Neuronal stem cell (in vitro differentiated cells): Measurements from ENCODE around the gene P2RX6. TPM values are rescaled to one million over a fixed set of nuclear protein-coding genes. Genes with fewer than 3 reads are reported as not detected.
A peak's percentile ranks its signal among the peaks of the same experiment; 100 is the strongest.

Experiments used
- DNase-seq: peaks from one replicate; pipeline ENCODE4 v3.0.0-alpha.2; 2013; ENCODE audit warnings: low spot score
- H2AFZ ChIP-seq: one replicate; pipeline ENCODE4 v1.6.1; 2013; ENCODE audit warnings: mild to moderate bottlenecking, low read length, inconsistent platforms
- H2AK5ac ChIP-seq: 2 replicates; pipeline ENCODE4 v1.6.1; 2013; ENCODE audit warnings: low read depth, mild to moderate bottlenecking, inconsistent platforms, low read length, moderate library complexity, mixed read lengths
- H2BK120ac ChIP-seq: 2 replicates; pipeline ENCODE4 v1.6.1; 2013; ENCODE audit warnings: low read depth, mild to moderate bottlenecking, inconsistent platforms, low read length, moderate library complexity, mixed read lengths
- H2BK12ac ChIP-seq: one replicate; pipeline ENCODE4 v1.6.1; 2013; ENCODE audit warnings: low read length, inconsistent platforms
- H2BK15ac ChIP-seq: 2 replicates; pipeline ENCODE4 v1.6.1; 2013; ENCODE audit warnings: mild to moderate bottlenecking, low read length, inconsistent platforms, mixed read lengths
- H2BK5ac ChIP-seq: one replicate; pipeline ENCODE4 v1.6.1; 2013; ENCODE audit warnings: inconsistent platforms, mild to moderate bottlenecking, low read length, moderate library complexity
- H3K14ac ChIP-seq: one replicate; pipeline ENCODE4 v1.6.1; 2013; ENCODE audit warnings: low read length, inconsistent platforms
- H3K18ac ChIP-seq: 2 replicates; pipeline ENCODE4 v1.6.1; 2013; ENCODE audit warnings: low read length, inconsistent platforms
- H3K23ac ChIP-seq: 2 replicates; pipeline ENCODE4 v1.6.1; 2013; ENCODE audit warnings: low read depth, mild to moderate bottlenecking, mixed read lengths, low read length, inconsistent platforms; ENCODE audit not compliant: poor library complexity
- H3K27ac ChIP-seq: replicated peaks from 3 replicates; pipeline ENCODE4 v1.5.1; 2013; ENCODE audit warnings: low read length, inconsistent platforms
- H3K27me3 ChIP-seq, 3 experiments: 2 replicates each; pipeline ENCODE4 v1.6.1; 2013; ENCODE audit warnings: low read length in 3 of 3, mild to moderate bottlenecking in 2 of 3, inconsistent platforms in 1 of 3, low read depth in 1 of 3, mixed read lengths in 1 of 3, moderate library complexity in 1 of 3; ENCODE audit not compliant: control insufficient read depth in 3 of 3, insufficient read depth in 3 of 3
- H3K36me3 ChIP-seq, 2 donors: replicated peaks in 1 of 2; 2 replicates each; pipeline ENCODE4 v1.6.1; 2013; ENCODE audit warnings: low read length in 2 of 2; ENCODE audit not compliant: control insufficient read depth in 2 of 2, insufficient read depth in 2 of 2
- H3K4ac ChIP-seq: 2 replicates; pipeline ENCODE4 v1.6.1; 2013; ENCODE audit warnings: inconsistent platforms, mild to moderate bottlenecking, low read length, moderate library complexity
- H3K4me1 ChIP-seq, 2 donors: 1 replicate in 1 of 2; 2 replicates in 1 of 2; pipeline ENCODE4 v1.6.1; 2013; ENCODE audit warnings: low read length in 2 of 2, low read depth in 1 of 2; ENCODE audit not compliant: control insufficient read depth in 2 of 2, insufficient read depth in 1 of 2
- H3K4me2 ChIP-seq: one replicate; pipeline ENCODE4 v1.6.1; 2013; ENCODE audit warnings: mild to moderate bottlenecking, low read length, inconsistent platforms; ENCODE audit not compliant: insufficient read depth, poor library complexity, severe bottlenecking
- H3K4me3 ChIP-seq, 2 donors: 2 replicates each; pipeline ENCODE4 v1.5.1; 2013; ENCODE audit warnings: low read length in 2 of 2, mild to moderate bottlenecking in 2 of 2, inconsistent platforms in 1 of 2, moderate library complexity in 1 of 2
- H3K79me1 ChIP-seq: one replicate; pipeline ENCODE4 v1.6.1; 2013; ENCODE audit warnings: low read depth, mild to moderate bottlenecking, inconsistent platforms, low read length, moderate library complexity
- H3K9ac ChIP-seq: one replicate; pipeline ENCODE4 v1.6.1; 2013; ENCODE audit warnings: mild to moderate bottlenecking, low read depth, low read length, inconsistent platforms; ENCODE audit not compliant: poor library complexity
- H3K9me3 ChIP-seq, 2 donors: replicated peaks in 1 of 2; 2 replicates each; pipeline versions ENCODE3 to v1.6.1; 2013; ENCODE audit warnings: low read length in 2 of 2, mild to moderate bottlenecking in 2 of 2, inconsistent platforms in 1 of 2, low read depth in 1 of 2, mixed read lengths in 1 of 2, moderate library complexity in 1 of 2; ENCODE audit not compliant: control insufficient read depth in 2 of 2, insufficient read depth in 1 of 2
- H4K8ac ChIP-seq: one replicate; pipeline ENCODE4 v1.6.1; 2013; ENCODE audit warnings: low read depth, mild to moderate bottlenecking, inconsistent platforms, low read length, moderate library complexity
- H4K91ac ChIP-seq: one replicate; pipeline ENCODE4 v1.6.1; 2013; ENCODE audit warnings: low read length, low read depth, mild to moderate bottlenecking, inconsistent platforms; ENCODE audit not compliant: poor library complexity
- WGBS, 2 donors: extraction: QIAGEN DNeasy Blood & Tissue Kit; methylation state at CpG; one replicate each; pipeline ENCODE4 v1.1.7; 2013; ENCODE audit warnings: missing lambda C conversion rate in 2 of 2, mixed read lengths in 1 of 2; ENCODE audit not compliant: insufficient read length in 2 of 2, insufficient replicate concordance in 1 of 2; ENCODE audit errors: extremely low coverage in 2 of 2; 5-methylcytosine and 5-hydroxymethylcytosine counted together
- polyA plus RNA-seq, 2 experiments: library from polyadenylated mRNA; stranded (reverse); fragments of 200-250 nt; gene quantifications; one replicate each; pipeline ENCODE4 v1.2.3, GENCODE V29; 2013

Gene P2RX6
- polyA plus RNA-seq (2013, experiment 1 of 2), result 0.43 TPM
- 0.53 TPM for polyA plus RNA-seq (2013, experiment 2 of 2)

DNA sequence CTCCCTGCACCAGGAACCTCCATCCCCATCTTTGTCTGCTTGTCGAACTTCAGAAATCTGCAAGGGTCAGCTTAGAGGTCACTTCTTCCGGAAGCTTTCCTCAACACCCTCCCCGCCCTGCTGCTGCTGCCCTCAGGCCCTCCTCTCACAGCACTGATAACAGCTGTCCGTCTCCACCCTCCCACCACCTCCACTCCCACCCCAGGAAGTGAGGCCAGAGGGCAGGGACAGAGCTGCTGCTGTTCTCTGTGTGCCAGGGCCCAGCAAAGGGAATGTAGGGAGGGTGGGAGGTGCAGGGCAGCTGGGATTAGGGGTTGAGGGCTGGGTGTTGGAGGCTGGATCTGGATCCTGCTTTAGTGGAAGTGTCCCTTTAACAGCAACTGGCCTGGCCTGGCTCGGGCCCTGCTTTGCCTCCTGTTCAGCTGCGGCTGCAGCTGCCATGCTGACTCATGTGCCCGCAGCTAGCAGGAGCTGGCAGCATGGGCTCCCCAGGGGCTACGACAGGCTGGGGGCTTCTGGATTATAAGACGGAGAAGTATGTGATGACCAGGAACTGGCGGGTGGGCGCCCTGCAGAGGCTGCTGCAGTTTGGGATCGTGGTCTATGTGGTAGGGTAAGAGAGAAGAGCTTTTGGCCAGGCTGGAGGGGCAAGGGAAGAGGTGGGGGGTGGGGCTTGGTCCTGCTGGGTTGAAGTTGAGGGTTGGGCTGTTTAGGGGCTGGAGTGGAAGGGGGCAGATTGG lies at the start of gene P2RX6:
TSS of gene P2RX6 (plus strand) at position 440 of the 740 bp plus-strand sequence. CDS start at position 450, 10 bp downstream.
- Histone ChIP-seq H2AFZ (peak within 1 kb of the TSS; percentile 97), H3K27ac (peak within 1 kb of the TSS; percentile 93), H3K4me3 (peak within 1 kb of the TSS; percentile 72 to 80), H3K23ac (peak within 1 kb of the TSS; percentile 97), H2BK15ac (peak within 1 kb of the TSS; percentile 76), H3K14ac (no peak within 1 kb of the TSS), H3K4me2 (peak within 1 kb of the TSS; percentile 67), H3K27me3 (peaks cover 0 to 2% (median 0%) of the 10 kb centered on the region in 3 experiments), H3K36me3 (no peaks in the 10 kb centered on the region), H3K79me1 (peaks cover 4% of the 10 kb centered on the region), H3K9ac (no peak within 1 kb of the TSS), H3K4me1 (peaks cover 16 to 23% of the 10 kb centered on the region in 2 donors), H2BK120ac (peak within 1 kb of the TSS; percentile 16), H3K18ac (peak within 1 kb of the TSS; percentile 90), H4K8ac (no peak within 1 kb of the TSS), H4K91ac (no peak within 1 kb of the TSS), H3K4ac (no peak within 1 kb of the TSS), H3K9me3 (peaks cover 0 to under 1% of the 10 kb centered on the region in 2 donors), H2AK5ac (peak within 1 kb of the TSS; percentile 88), H2BK12ac (no peak within 1 kb of the TSS), H2BK5ac (peak within 1 kb of the TSS; percentile 85)
- WGBS, 2 donors, result no CpG with 5 or more reads among the region's 12 CpGs
- peak; percentile 55 for DNase-seq

DNA sequence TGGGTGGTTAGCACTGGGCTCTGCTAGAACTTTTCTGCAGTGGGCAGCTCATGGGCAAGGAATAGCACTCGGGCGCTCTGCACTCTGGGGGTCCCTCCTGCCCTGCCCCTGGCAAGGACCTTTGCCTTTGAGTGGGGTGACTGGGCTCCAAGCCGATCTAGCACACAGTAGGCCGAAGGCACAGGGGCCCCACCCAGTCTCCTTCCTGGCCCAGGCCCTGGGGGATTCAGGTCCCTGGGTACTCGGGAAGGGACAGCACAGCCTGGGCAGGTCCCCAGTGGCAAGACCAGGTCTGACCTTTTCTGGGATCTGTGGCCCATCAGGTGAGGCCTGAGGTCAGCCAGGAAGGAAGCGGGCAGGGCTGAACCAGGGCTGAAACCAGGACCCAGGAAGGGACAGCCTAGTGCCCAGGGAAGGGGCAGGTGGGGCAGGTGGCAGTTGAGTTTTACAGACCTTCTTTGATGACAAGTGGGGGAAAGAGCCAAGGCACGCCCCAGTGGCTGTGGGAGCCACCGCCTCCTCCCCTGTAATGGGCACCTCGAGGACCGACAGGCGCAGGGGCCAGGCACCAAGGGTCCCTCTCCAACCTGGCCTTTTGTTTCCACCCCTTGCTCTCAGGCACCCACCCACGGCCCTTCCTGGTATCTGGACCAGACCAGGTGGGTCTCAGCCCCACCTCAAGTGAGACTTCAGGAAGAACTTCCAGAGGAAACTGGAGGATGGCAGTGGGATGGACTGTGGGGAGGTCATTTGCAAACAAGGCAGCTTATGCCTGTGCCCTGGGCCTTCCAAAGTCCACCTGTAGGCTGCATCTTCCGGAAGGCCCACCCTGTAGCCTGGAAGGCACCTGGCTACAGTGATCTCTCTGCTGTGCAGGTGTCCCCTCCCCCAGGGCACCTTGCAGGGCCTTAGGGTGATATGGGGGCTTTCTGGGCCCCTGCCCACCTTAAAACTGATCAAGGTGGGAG lies 48.8 kb upstream of the P2RX6 start:
- peak overlapping the region; percentile 64 for H2BK120ac ChIP-seq
- H3K14ac ChIP-seq, result no peak overlapping the region
- H3K23ac ChIP-seq, result peak overlapping the region; percentile 60
- peak overlapping the region; percentile 76 for H3K18ac ChIP-seq
- no peaks in the 10 kb centered on the region for H3K9me3 ChIP-seq
- H3K36me3 ChIP-seq, result no peaks in the 10 kb centered on the region
- WGBS, 2 donors, result no CpG with 5 or more reads among the region's 13 CpGs
- no peak overlapping the region for H4K91ac ChIP-seq
- H3K4me3 ChIP-seq, result no peak overlapping the region
- H3K4ac ChIP-seq, result no peak overlapping the region
- H3K9ac ChIP-seq, result no peak overlapping the region
- H3K27me3 ChIP-seq, result peaks cover 0 to 50% (median 0%) of the 10 kb centered on the region in 3 experiments
- DNase-seq, result no peak
- H3K79me1 ChIP-seq, result peaks cover 3% of the 10 kb centered on the region
- peak overlapping the region; percentile 56 for H2BK5ac ChIP-seq
- peak overlapping the region; percentile 33 for H2BK12ac ChIP-seq
- no peak overlapping the region for H2AFZ ChIP-seq
- H3K27ac ChIP-seq, result no peak overlapping the region
- peak overlapping the region; percentile 82 for H2BK15ac ChIP-seq
- H4K8ac ChIP-seq, result no peak overlapping the region
- peaks cover 20 to 27% of the 10 kb centered on the region in 2 donors for H3K4me1 ChIP-seq
- H3K4me2 ChIP-seq, result no peak overlapping the region
- peak overlapping the region; percentile 89 for H2AK5ac ChIP-seq

DNA sequence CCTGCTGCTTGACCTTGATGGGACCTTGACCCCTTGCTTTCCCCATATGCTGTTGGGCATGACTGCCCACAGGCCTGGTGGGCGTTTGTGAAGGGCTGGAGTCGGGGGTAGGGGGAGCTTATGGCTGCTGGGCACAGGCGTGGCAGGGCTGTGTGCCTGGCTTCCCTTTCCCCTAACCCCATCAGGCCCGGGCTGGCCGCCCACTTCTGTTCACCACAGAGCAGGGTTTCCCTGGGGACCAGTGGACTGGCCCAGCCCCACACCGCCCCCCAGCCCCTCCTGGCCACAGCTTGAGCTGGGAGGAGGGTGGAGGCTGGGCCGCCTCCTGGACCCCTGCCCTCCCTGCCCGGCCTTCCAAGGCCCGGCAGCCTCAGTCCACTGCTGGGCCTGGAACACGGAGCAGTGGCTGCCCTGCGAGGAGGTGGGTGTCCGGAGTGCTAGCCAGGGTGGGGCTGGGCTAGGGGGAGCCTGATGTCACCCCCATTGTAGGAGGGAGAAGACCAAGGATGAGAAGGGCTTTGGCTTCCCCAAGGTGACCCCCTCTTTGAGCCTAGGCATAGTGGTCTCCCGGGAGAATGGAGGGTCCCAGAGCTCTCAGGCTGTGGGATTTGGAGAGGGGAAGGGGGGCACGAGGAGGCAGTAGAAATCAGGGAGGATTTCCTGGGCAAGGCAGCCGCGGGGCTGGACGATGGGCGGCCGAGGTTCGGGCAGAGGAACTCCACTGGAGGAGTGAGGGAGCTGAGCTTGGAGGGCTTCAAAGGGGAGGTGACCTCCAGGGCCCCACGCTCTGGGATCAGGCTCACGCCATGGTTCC lies 47.9 kb upstream of the P2RX6 start, which contains the start of gene AIFM3:
TSS of gene AIFM3 (plus strand) at position 373 of the 814 bp plus-strand sequence. CDS start 690 bp downstream, outside the sequence.
- peak within 1 kb of the TSS; percentile 95 for H3K18ac ChIP-seq
- peaks cover 0 to 50% (median 0%) of the 10 kb centered on the region in 3 experiments for H3K27me3 ChIP-seq
- no CpG with 5 or more reads among the region's 22 CpGs for WGBS, 2 donors

More for the DNA sequence above, 47.9 kb upstream of the P2RX6 start, which contains the start of gene AIFM3:
- H4K91ac ChIP-seq, result no peak within 1 kb of the TSS
- peak within 1 kb of the TSS; percentile 86 for H2BK15ac ChIP-seq
- H3K9ac ChIP-seq, result peak within 1 kb of the TSS; percentile 78
- H3K9me3 ChIP-seq, result no peaks in the 10 kb centered on the region
- peak within 1 kb of the TSS; percentile 70 for H3K4ac ChIP-seq
- peak within 1 kb of the TSS; percentile 52 for H2AFZ ChIP-seq
- peak within 1 kb of the TSS; percentile 88 for H2BK120ac ChIP-seq
- no peak within 1 kb of the TSS for H3K4me3 ChIP-seq
- H3K14ac ChIP-seq, result no peak within 1 kb of the TSS
- peak within 1 kb of the TSS; percentile 56 for H2BK5ac ChIP-seq
- H2BK12ac ChIP-seq, result peak within 1 kb of the TSS; percentile 95
- no peaks in the 10 kb centered on the region for H3K36me3 ChIP-seq
- peaks cover 3% of the 10 kb centered on the region for H3K79me1 ChIP-seq
- peaks cover 28 to 35% of the 10 kb centered on the region in 2 donors for H3K4me1 ChIP-seq
- H2AK5ac ChIP-seq, result peak within 1 kb of the TSS; percentile 95
- H3K23ac ChIP-seq, result peak within 1 kb of the TSS; percentile 69
- no peak within 1 kb of the TSS for H3K4me2 ChIP-seq
- no peak within 1 kb of the TSS for H4K8ac ChIP-seq
- DNase-seq, result no peak
- peak within 1 kb of the TSS; percentile 46 for H3K27ac ChIP-seq
